ENCODE measurements around the gene NCMAP. TPM values are rescaled to one million over a fixed set of nuclear protein-coding genes. Genes with fewer than 3 reads are reported as not detected.

NCMAP gene
- total and polyA plus RNA-seq, 2 of the 8 experiments (the other 6 are each of a cell fraction or from before 2014, with no cell fraction given): 0.21 to 0.39 TPM

DNA sequence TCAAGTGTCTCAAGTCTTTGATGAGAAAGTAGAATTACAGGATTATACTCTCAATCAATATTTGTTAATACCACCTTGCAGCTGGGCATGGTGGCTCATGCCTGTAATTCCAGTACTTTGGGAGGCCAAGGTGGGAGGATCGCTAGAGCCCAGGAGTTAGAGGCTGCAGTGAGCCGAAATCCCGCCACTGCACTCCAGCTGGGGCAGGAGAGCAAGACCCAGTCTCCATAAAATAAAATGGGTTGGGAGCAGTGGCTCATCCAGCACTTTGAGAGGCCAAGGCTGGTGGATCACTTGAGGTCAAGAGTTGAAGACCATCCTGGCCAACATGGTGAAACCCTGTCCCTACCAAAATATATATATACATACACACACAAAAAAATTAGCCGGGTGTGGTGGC, 1.2 kb upstream of the NCMAP start (continued):
- TF ChIP-seq HDAC2 (IDR thresholded peaks at IDR 0.05; ENCODE audit: borderline replicate concordance in 1 of 2, low read depth in 2 of 2, low read length in 2 of 2): no peak
- no peak for TF ChIP-seq SAP30 (IDR thresholded peaks at IDR 0.05; ENCODE audit: insufficient read depth, insufficient replicate concordance, low read length)
- TF ChIP-seq NANOG (IDR thresholded peaks at IDR 0.05; ENCODE audit: insufficient read depth, low read depth, low read length, poor library complexity, severe bottlenecking): no peak
- no peak for TF ChIP-seq TBP (IDR thresholded peaks at IDR 0.05; ENCODE audit: low read depth, low read length)
- TF ChIP-seq BACH1 (IDR thresholded peaks at IDR 0.05; ENCODE audit: low read length): no peak
- TF ChIP-seq SIX5 (IDR thresholded peaks at IDR 0.05; ENCODE audit: low read depth, low read length): no peak

Measured in H1 (cell line).